ENCODE measurements around the gene FBXL20.

- no peak for TF ChIP-seq CTCF (IDR thresholded peaks at IDR 0.05; ENCODE audit: low read depth, low read length, missing input control)
- TF ChIP-seq MAX (IDR thresholded peaks at IDR 0.05): no peak
- no peak for TF ChIP-seq HNF4A (conservative IDR thresholded peaks at IDR 0.05)
- TF ChIP-seq, protein P1, sequence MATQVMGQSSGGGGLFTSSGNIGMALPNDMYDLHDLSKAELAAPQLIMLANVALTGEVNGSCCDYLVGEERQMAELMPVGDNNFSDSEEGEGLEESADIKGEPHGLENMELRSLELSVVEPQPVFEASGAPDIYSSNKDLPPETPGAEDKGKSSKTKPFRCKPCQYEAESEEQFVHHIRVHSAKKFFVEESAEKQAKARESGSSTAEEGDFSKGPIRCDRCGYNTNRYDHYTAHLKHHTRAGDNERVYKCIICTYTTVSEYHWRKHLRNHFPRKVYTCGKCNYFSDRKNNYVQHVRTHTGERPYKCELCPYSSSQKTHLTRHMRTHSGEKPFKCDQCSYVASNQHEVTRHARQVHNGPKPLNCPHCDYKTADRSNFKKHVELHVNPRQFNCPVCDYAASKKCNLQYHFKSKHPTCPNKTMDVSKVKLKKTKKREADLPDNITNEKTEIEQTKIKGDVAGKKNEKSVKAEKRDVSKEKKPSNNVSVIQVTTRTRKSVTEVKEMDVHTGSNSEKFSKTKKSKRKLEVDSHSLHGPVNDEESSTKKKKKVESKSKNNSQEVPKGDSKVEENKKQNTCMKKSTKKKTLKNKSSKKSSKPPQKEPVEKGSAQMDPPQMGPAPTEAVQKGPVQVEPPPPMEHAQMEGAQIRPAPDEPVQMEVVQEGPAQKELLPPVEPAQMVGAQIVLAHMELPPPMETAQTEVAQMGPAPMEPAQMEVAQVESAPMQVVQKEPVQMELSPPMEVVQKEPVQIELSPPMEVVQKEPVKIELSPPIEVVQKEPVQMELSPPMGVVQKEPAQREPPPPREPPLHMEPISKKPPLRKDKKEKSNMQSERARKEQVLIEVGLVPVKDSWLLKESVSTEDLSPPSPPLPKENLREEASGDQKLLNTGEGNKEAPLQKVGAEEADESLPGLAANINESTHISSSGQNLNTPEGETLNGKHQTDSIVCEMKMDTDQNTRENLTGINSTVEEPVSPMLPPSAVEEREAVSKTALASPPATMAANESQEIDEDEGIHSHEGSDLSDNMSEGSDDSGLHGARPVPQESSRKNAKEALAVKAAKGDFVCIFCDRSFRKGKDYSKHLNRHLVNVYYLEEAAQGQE (IDR thresholded peaks at IDR 0.05): no peak
- TF ChIP-seq JUND (IDR thresholded peaks at IDR 0.05): no peak
- no peak for TF ChIP-seq RAD21 (IDR thresholded peaks at IDR 0.05)
- TF ChIP-seq, protein P2, sequence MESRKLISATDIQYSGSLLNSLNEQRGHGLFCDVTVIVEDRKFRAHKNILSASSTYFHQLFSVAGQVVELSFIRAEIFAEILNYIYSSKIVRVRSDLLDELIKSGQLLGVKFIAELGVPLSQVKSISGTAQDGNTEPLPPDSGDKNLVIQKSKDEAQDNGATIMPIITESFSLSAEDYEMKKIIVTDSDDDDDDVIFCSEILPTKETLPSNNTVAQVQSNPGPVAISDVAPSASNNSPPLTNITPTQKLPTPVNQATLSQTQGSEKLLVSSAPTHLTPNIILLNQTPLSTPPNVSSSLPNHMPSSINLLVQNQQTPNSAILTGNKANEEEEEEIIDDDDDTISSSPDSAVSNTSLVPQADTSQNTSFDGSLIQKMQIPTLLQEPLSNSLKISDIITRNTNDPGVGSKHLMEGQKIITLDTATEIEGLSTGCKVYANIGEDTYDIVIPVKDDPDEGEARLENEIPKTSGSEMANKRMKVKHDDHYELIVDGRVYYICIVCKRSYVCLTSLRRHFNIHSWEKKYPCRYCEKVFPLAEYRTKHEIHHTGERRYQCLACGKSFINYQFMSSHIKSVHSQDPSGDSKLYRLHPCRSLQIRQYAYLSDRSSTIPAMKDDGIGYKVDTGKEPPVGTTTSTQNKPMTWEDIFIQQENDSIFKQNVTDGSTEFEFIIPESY (IDR thresholded peaks at IDR 0.05): no peak
Observed at GRCh38 chr17:39341541-39341940, 59.9 kb downstream of the FBXL20 start.

All from liver (tissue), 3 donors.